Esophagus muscularis mucosa (tissue), 3 donors: Measurements from ENCODE around the gene BIRC6.

Experiments used
- CTCF ChIP-seq, 3 experiments: fragments of 200-600 bp in 2 of 3; fragments of 450-650 bp in 1 of 3; sonication (generic) in 2 of 3; IDR thresholded peaks; one replicate each; pipeline ENCODE4 v1.5.1; 2017 to 2019; ENCODE audit warnings: antibody characterized with exemption in 3 of 3, mild to moderate bottlenecking in 2 of 3, moderate library complexity in 1 of 3
- POLR2A ChIP-seq: fragments of 450-650 bp; IDR thresholded peaks from one replicate; pipeline ENCODE4 v1.6.1; 2017; ENCODE audit warnings: antibody characterized with exemption, moderate library complexity, mild to moderate bottlenecking, low read depth
- POLR2AphosphoS5 ChIP-seq, 2 donors: sonication (generic); formaldehyde crosslinking; IDR thresholded peaks; one replicate each; pipeline ENCODE4 v1.6.1; 2017; ENCODE audit warnings: antibody characterized with exemption in 2 of 2

- no peak for TF ChIP-seq CTCF (IDR thresholded peaks at IDR 0.05)
- TF ChIP-seq POLR2A: no peak
- TF ChIP-seq POLR2AphosphoS5 (IDR thresholded peaks at IDR 0.05): no peak
Observed at GRCh38 chr2:32376756-32377155, 19.9 kb downstream of the BIRC6 start.
